GM19023 (cell line): ENCODE measurements around the gene NINJ2.
"Not testable (repeated sequence)": the region's sequence is repeated elsewhere in the genome, so short reads cannot be mapped to it uniquely, and the experiment has no call there.

Source experiments
- ATAC-seq: cut with Tn5 transposase; IDR thresholded peaks from one replicate; pipeline ENCODE4 v1.9.1; 2021; ENCODE audit warnings: mild to moderate bottlenecking, moderate library complexity; ENCODE audit not compliant: unreplicated experiment

NINJ2 gene

DNA sequence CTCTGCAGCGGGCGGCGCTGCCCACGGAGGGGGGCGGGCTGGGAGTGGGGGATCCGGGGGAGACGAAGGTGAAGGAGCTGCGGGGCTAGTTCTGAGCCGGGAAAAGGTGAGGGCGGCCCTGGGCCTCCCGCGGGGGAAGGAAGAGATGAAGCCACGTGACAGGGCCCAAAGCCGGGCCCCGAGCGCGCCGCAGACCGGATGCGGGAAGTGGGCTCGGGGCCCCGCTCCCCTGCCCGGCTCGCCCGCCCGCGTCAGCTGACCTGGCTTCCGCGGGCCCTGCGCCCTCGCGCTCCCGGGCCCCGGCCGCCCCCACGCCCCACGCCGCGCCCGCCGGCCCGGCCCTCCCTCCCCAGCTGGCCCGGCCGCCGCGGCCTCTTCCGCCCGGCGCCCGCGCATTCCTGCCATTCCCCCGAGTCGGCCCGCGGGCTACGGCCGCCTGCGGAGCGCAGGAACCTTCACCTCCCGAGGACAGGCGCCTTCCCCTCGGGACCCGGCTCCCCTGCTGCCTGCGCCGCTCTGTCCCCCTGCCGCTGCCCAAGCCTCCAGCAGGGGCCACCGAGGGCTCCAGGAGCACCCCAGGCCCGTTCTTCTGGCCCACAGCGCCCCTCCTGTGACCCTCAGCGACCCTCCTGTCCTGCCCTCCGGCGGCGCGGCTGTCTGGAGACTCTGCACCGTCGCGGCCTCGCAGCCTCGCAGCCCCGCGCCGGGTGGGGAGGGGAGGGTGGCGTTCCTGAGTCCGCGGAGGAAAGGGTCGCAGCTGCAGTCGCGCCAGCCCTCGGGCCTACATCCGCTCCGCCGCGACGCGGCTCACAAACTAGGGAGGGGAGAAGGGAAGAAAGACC lies 20.4 kb downstream of the NINJ2 start:
- peak; percentile 62 for ATAC-seq

DNA sequence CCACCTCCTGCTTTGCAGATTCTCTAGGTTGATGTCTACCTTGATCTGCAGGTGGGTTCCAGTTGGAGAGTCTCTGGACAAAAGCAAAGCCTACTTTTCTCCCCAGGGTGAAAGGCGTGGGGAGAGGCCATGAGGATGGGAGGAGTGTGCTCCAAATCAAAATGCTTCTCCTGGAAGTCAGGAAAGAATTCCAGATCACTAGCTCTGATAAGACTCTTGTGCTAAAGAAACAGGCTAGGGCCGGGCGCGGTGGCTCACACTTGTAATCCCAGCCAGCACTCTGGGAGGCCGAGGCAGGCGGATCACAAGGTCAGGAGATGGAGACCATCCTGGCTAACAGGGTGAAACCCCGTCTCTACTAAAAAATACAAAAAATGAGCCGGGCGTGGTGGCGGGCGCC lies 21.9 kb downstream of the NINJ2 start:
- not testable (repeated sequence) for ATAC-seq

DNA sequence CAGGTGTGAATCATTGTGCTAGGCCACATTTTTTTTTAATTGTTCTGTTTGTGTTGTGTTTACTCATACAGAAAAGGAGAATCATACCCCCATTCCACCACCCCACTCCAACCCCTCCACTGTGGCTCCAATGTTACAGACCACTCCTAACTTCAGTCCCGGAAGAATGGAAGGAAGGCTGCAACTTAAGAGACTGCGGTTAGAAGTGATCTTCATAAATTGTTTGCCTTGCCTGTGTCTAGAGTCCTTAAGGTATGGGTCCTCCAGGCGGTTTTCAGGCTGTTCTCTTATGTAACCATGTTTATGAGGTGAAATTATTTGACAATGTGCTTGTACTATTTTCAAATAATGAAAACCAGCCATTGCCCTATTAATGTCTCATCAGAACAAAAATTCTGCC lies 22.5 kb downstream of the NINJ2 start:
- ATAC-seq = no peak

DNA sequence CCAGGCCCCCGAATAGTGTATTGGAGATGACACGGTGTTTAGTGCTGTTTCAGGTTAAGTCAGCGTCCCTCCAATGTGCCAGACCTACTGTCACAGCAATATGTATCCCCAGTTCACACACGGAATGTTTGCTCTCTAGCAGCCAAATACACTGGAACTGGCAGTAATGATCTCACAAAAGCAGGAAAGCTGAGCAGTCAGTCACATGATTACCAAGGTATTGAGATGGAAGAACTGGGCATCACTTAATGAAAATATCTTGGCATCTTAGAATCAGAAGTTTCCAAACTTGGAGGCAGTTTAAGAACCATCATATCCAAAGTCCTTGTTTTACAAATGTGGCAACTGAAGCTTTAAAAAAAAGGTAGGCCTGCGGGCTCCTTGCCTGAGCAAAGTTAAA lies 23.3 kb downstream of the NINJ2 start:
- no peak for ATAC-seq

DNA sequence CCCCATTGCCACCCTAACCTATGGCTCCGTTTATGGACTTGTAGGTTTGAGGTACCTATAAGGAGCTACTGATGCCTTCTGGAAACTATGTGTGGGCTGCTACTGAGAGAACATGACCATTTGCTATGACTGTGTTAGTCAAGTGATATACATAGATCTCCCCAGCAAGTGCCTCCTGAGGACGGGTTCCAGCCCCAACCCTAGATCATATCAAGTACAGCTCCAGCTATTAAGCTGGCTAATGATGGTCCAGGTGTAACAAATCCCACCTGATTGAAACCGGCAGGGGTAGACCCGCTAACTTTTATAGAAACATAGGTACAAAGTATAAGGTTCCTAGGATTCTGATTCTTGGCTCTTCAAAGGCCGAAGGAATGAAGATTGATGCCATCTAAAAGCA lies 23.7 kb downstream of the NINJ2 start:
- ATAC-seq = no peak

DNA sequence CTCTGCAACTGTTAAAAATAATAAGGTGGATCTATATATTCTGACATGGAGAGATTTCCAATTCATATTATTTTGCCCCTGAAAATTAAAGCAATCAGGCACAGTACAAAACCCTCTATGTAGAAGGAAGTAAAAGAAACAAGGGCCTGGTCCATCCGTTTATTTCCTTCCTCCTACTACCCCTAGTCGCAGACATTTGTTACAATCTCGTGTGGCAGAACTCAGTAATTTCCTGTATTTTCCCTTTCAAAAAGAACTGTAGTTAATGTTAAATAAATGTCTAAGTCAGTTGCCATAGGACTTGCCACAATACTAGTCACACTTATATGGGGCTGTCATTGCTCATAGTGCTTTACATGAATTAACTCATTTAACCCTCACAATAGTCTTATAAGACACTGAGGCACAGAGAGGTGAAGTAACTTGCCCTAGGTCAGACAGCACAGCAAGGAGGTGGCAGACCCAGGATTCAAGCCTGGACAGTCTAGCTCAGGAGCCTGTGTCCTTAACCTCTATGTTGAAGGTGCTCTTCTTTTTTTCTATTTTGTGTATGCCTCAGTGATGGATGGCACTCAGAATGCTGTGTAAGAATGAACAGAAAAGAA lies 24.2 kb downstream of the NINJ2 start:
- ATAC-seq = no peak

DNA sequence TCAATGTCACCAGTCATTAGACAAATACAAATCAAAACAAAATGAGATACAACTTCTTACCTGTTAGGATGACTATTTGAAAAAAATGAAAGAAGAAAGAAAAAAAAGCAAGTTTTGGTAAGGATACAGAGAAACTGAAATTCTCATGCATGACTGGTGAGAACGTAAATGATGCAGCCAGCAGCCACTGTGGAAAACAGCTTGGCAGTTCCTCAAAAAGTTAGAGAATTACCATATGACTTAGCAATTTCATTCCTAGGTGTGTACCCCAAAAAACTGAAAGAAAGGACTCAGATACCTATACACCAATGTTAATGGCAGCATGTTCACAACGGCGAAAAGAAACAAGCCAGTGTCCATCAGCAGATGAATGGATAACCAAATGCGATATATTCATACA lies 26.6 kb downstream of the NINJ2 start:
- no peak for ATAC-seq

DNA sequence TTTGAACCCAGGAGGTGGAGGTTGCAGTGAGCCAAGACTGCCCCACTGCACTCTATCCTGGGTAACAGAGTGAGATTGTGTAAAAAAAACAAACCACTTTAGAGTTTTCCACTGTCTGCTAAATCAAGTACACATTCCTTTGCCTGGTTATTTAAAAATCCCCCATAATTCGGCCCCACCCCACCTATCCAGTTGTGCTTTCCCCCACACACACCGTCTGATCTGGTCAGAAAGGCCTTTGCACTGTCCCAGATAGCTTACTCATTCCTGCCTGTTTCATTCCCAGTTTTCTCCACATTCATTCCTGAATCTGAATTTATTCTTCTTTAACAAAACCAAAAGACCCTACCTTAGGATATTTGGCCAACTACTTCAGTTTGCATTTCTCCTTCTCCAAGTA lies 29.5 kb downstream of the NINJ2 start:
- ATAC-seq = no peak

DNA sequence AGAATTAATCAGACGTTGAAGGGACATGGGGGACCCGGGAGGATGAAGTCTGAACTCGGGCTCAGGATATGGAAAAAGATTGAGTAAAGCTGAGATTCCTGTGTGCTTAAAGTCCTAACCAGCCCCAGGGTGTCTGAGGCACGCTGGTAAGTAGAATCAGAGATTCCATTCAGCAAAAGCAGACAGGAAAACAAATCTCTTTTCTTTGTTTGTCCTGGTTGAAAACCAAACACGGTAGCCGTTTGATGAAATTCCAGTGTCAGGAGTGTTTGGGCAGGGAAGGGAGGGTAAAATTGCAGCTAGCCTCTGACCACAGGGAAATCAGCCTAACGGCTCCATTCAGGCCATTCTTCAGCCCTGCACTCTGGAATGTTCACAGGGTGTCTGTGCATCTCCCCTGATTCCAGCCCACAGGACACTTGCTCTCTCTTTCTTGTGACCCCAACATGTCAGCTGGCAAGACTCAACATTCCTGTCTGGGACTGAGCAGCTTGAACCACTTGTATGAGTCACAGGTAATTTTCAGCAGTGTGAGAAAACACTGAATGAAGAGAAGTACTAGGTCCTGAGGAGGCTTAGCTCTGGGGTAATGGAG lies 31.0 kb downstream of the NINJ2 start:
- ATAC-seq = no peak

DNA sequence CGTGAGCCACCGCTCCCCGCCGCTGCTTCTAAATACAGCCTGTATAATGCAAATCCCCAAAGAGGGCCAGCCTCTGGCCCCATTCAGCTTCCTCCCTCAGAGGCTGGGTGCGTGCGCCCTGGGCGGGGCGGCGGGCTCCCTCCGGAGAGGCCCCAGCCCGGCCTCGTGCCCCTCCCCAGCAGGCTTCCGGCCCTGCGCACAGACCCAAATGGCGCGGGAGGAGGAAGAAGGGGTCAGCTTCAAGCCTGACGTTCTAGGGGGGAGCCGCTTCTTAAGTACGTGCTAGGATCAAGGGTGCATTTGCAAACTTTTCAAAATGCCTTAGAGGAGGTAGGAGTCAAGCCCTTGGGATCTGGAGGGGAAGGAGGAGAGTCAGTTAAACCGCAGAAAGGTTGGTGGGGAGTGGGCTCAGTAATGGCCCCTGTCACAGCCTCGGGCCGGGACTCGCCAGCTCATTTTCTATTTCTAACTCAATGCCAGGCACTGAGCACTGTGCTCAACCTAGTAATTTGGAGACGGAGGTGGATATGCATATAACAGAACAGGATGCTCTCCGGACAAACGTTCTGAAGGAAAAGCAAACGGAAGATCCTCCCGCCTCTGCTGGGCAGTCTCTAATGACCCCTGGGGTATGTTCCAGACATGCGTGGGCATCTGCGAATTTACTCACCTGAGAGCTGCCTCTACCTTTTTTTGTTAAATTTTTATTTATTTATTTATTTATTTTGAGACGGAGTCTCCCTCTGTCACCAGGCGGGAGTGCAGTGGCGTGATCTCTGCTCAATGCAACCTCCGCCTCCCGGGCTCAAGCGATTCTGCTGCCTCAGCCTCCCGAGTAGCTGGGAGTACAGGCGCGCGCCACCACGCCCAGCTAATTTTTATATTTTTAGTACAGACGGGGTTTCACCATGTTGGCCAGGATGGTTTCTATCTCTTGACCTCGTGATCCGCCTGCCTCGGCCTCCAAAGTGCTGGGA lies 32.3 kb downstream of the NINJ2 start:
- ATAC-seq = peak; percentile 98

DNA sequence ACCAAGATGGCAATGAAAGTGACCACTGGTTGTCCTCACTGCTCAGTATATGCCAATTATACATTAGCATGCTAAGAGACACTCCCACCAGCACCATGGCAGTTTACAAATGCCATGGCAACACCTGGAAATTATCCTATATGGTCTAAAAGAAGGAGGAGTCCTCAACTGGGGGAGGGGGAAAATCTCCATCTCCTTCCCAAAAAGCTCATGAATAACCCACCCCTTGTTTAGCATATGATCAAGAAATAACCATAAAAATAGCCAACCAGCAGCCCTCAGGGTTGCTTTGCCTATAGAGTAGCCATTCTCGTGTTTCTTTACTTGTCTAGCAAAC lies 34.5 kb downstream of the NINJ2 start:
- not testable (repeated sequence) for ATAC-seq

DNA sequence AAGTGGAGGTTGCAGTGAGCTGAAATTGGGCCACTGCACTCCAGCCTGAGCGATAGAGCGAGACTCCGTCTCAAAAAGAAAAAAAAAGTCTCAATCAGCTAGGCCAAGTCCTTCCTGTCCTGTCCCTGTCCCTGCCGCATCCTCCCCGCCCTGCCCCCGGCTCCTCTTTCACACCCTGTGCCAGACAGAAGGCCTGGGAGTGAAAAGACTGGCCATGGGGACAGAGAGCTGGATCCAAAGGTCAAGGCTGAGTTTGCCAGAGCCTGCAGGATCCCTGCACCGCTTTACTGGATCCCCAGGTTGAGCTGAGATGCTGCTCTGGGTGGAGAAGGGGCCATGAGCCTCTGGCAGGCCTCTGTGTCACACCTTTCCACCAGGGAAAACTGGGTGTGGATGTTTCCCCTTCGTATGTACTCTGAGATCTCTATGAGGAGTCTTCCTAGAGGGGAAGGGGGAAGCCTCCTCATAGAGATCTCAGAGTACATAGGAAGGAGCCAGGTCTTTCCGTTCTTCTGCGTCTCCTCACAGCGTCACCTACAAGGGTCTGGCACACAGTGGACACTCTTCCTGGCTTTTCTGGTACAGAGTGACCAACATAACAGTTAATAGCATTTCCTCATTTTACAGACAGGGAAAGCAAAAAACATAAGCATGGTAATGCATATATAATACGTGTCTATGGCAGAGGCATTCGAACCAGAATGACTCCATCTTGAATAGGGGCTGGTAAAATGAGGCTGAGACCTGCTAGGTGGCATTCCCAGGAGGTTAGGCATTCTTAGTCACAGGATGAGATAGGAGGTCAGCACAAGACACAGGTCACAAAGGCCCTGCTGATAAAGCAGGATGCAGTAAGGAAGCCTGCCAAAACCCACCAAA lies 35.1 kb downstream of the NINJ2 start:
- ATAC-seq = no peak

DNA sequence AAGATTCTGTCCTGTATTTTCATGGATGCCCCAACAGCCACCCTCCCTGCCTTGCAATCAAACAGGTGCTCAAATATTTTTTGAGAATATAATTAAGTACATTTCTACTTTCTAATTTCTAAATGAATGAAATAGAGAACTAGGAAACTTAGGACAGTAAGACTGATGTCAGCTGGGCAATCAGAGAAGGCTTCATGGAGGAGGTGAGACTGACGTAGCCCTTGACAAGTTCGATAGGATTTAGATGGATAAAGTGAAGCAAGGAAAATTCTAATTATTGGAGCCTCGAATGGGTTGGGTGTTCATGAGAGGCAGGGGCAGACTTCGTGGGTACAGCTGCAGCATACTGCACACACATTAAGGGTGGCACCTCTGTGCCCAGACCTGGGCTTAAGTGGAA lies 36.0 kb downstream of the NINJ2 start:
- ATAC-seq = no peak

DNA sequence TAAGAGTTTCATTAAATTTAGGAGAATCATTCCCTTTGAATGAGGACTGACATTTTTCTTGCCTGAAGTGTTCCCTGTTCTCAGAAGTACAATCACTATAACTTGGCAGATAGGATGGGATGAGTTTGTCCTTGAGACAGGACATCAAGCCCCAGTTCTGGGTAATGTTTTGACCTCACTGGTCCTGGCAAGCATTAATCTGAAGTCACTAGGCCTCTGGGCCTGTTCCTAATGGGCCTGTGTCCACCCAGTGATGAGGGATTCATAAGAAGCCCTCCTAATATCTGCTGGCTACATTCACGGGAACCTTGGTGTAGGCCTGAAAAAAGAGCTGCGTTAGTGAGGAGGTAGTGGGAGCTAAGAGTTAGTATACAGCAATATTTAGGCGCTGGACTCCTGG lies 37.2 kb downstream of the NINJ2 start:
- ATAC-seq = no peak

DNA sequence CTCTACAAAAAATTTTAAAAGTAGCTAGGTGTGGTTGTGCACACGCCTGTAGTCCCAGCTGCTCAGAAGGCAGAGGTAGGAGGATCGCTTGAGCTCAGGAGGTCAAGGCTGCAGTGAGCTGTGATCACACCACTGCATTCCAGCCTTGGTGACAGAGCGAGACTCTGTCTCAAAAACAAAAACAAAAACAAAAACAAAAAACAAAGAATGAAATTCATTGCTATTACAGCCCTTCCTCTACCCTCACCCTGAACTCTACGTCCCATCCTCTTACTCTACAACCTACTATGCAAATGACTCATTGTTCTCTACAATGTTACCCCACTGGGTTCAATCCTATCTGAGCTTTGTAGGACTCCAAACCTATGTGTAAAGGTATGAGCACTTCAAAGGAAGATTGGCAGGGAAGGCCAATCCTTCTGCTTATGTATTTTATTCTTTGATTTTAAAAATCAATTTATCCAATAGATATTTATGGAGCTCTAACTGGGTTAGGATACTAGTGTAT lies 39.3 kb downstream of the NINJ2 start:
- no peak for ATAC-seq

DNA sequence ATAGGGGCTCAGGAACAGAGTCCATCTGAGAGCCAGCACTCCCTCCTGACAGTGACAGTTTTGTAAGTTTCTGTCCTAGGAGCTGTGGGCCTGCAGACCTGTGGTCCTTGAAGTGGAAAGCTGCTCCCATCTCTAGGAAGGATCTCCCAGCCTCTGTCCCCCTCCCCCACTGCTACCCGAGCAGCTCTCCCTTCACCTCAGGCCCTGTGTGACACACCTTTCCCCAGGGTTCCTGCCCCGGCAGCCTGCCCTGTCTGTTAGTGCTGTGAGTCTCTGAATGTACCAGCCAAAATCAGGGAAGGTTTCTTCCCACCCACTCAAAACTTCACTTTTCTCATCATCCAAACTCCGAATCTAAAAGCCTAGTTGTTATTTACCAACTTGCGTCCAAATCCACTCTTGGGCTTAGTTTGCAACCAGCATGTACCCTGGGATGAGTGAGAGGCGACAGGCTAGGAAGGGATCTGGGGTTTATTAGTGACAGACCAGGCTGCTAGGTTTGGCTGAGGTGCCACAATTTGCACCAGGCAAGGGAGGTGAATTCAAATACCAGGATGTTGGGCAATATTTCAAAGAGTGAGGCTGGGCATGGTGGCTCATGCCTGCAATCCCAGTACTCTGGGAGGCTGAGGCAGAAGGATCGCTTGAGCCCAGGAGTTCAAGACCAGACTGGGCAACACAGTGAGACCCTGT lies 39.9 kb downstream of the NINJ2 start:
- no peak for ATAC-seq

DNA sequence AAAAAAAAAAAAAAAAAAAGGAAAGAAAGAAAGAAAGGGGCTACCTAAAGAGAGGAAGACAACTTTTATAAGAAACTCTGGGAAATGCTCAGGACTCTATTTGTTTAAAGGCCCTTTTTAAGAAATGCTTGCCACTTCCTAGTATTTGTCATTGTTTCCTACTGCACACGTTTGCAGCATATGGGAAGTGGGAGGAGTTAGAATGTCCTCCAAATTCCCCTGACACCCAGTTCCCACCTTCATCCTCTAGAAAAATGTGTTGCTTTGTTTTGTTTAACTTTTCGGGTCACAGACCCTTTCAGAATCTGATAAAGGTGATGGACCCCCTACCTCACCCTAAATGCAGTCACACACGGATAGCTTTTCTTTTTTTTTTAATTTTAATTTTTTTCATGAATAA lies 40.8 kb downstream of the NINJ2 start:
- no peak for ATAC-seq

DNA sequence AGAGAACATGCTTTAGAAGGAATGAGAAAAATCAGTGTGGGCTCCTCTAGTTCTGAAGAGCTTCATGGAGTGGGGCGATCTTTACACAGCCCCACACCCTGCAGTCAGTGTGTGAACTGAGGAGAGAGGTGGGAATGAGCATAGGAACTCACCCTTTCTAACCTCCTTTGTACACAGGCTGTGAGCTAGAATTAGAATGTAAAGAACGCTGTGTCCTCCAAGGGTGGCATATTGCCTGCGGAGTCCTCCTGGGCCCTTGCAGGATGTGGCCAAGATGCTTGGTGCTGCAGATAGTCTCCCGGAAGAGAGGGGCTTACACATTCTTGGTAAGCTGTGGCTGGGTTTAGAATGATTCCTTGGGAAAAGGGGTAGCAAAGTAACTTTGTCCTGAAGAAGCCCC lies 43.9 kb downstream of the NINJ2 start:
- ATAC-seq = no peak

DNA sequence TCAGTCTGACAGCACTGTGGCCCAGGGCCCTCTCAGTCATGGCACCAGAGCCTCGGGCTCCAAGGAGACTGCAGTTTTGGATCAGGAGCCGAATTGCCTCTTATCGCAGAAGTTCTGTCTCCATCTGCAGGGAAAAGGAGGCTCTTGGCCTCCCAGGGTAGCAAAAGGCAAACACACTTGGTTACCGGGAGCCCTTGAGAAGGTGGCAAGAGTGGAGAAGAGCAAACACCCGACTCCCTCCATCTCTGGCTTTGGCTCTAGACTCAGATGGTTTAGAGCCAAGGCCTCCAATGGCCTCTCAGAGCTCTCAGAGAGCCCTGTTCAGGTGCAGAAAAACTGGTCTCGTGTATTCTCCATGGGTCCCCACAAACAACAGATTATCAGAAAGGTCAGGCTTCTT lies 44.6 kb downstream of the NINJ2 start:
- no peak for ATAC-seq
